Colonic mucosa (tissue), 4 donors: ENCODE results near the gene CTSD. TPM values are rescaled to one million over a fixed set of nuclear protein-coding genes. Genes with fewer than 3 reads are reported as not detected.

Source experiments
- DNase-seq: peaks from one replicate; pipeline ENCODE4 v3.0.0-alpha.2; 2020
- H3K27ac ChIP-seq: fragments of 200-600 bp; one replicate; pipeline ENCODE4 v1.8.0; 2021
- H3K27me3 ChIP-seq: fragments of 200-600 bp; one replicate; pipeline ENCODE4 v1.8.0; 2021
- H3K36me3 ChIP-seq: fragments of 200-600 bp; one replicate; pipeline ENCODE4 v1.8.0; 2021
- H3K4me1 ChIP-seq: fragments of 200-600 bp; one replicate; pipeline ENCODE4 v1.8.0; 2021; ENCODE audit warnings: mild to moderate bottlenecking
- H3K4me3 ChIP-seq: fragments of 200-600 bp; one replicate; pipeline ENCODE4 v1.8.0; 2021
- H3K9ac ChIP-seq, 2 donors: one replicate each; pipeline ENCODE4 v1.7.0; 2013; ENCODE audit warnings: control low read depth in 2 of 2, low read depth in 2 of 2, low read length in 2 of 2
- H3K9me3 ChIP-seq: fragments of 200-600 bp; one replicate; pipeline ENCODE4 v1.8.0; 2021
- intact Hi-C: fragments of 100-400 bp; cut with DNase I; formaldehyde crosslinking; loops from one replicate; pipeline ENCODE4 v1.14.1; 2022
- total RNA-seq, 2 donors: library from RNA; stranded (reverse); fragmentation: NEBNext Ultra II Directional in 1 of 2; extraction: Animal tissue kit (Norgen Biotek cat#: 25700) in 1 of 2; gene quantifications; one replicate each; pipeline ENCODE4 v1.2.1, GENCODE V29; 2021
- TF ChIP-seq, protein P1 (sequence below): fragments of 200-600 bp; IDR thresholded peaks from one replicate; pipeline ENCODE4 v1.8.0; 2022; ENCODE audit warnings: antibody characterized with exemption, mild to moderate bottlenecking
- donor health status: healthy.
- donor health status: DM: no; HTN: no; CAD: no.
- donor health status: DM: no; HTN: no; CAD: no.

CTSD gene
- total RNA-seq, 2 donors from 2014 or later = 633 to 887 TPM

DNA sequence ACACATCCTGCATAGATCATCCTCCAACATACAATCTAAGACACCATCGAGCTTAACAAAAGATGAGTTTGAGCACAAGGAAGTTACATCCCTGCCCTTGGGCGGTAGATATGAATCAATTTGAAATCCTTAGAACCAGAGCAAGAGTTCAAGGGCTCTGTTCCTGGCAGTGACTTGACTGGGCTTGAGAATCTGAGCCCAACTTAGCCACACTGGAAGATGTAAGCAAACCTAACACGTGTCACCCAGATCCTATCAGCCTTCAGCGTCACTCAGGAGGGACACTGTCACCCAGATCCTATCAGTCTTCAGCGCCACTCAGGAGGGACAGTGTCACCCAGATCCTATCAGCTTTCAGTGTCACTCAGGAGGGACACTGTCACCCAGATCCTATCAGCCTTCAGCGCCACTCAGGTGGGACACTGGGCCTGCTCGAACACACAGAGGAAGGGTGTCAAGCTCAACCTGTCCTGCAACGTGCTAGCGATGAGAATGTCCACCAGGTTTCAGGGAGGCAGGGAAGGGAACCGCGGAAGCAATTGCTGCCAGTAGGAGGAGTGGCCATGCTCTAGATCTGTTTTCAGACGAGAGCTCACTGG lies 32.8 kb upstream of the CTSD start:
- H3K27ac ChIP-seq = no peak overlapping the region
- peaks cover 3% of the 10 kb centered on the region for H3K4me1 ChIP-seq
- no peak overlapping the region for H3K4me3 ChIP-seq
- H3K9ac ChIP-seq = no peak overlapping the region
- no peaks in the 10 kb centered on the region for H3K27me3 ChIP-seq
- no peaks in the 10 kb centered on the region for H3K9me3 ChIP-seq
- no peak for DNase-seq
- no peaks in the 10 kb centered on the region for H3K36me3 ChIP-seq
- intact Hi-C loops = no loop called here
- TF ChIP-seq, protein P1, sequence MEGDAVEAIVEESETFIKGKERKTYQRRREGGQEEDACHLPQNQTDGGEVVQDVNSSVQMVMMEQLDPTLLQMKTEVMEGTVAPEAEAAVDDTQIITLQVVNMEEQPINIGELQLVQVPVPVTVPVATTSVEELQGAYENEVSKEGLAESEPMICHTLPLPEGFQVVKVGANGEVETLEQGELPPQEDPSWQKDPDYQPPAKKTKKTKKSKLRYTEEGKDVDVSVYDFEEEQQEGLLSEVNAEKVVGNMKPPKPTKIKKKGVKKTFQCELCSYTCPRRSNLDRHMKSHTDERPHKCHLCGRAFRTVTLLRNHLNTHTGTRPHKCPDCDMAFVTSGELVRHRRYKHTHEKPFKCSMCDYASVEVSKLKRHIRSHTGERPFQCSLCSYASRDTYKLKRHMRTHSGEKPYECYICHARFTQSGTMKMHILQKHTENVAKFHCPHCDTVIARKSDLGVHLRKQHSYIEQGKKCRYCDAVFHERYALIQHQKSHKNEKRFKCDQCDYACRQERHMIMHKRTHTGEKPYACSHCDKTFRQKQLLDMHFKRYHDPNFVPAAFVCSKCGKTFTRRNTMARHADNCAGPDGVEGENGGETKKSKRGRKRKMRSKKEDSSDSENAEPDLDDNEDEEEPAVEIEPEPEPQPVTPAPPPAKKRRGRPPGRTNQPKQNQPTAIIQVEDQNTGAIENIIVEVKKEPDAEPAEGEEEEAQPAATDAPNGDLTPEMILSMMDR = no peak

DNA sequence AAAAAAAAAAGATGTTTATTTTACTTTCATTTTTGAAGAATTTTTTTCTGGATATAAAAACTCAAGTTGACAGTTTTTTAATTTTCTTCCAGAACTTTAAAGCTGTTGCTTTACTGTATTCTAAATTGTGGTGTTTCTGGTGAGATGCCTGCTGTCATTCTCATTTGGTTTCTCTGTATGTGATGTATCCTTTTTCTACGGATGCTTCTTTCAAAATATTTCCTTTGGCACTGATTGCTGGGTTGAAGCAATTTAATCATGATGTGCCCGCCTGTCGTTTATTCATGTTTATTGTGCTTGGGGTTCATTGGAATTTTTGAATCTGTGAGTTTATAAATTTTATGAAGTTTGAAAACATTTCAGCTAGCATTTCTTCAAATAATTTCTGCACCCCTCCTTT lies 29.4 kb upstream of the CTSD start:
- H3K27me3 ChIP-seq = no peaks in the 10 kb centered on the region
- intact Hi-C loops = no loop called here

DNA sequence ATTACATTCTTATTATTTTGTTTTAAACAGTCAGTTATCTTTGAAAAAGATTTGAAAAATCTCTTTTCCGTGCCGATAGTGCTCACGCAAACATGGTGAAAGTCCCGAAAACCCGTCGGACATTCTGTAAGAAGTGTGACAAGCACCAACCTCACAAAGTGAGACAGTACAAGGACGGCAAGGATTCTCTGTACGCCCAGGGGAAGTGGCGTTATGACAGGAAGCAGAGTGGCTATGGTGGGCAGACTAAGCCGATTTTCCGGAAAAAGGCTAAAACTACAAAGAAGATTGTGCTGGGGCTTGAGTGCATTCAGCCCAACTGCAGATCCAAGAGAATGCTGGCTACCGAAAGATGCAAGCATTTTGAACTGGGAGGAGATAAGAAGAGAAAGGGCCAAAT lies 28.7 kb upstream of the CTSD start:
- Histone ChIP-seq H3K9ac (no peak overlapping the region), H3K4me1 (peaks cover 3% of the 10 kb centered on the region), H3K9me3 (no peaks in the 10 kb centered on the region), H3K27ac (no peak overlapping the region), H3K36me3 (no peaks in the 10 kb centered on the region), H3K4me3 (no peak overlapping the region), H3K27me3 (no peaks in the 10 kb centered on the region)
- TF ChIP-seq, protein P1 = no peak
- DNase-seq = no peak
- intact Hi-C loops = no loop called here

More for the DNA sequence above, 29.4 kb upstream of the CTSD start:
- no peak for DNase-seq
- Histone ChIP-seq H3K4me1 (peaks cover 3% of the 10 kb centered on the region), H3K36me3 (no peaks in the 10 kb centered on the region), H3K4me3 (no peak overlapping the region), H3K27ac (no peak overlapping the region), H3K9ac (no peak overlapping the region), H3K9me3 (no peaks in the 10 kb centered on the region)
- TF ChIP-seq, protein P1 = no peak

DNA sequence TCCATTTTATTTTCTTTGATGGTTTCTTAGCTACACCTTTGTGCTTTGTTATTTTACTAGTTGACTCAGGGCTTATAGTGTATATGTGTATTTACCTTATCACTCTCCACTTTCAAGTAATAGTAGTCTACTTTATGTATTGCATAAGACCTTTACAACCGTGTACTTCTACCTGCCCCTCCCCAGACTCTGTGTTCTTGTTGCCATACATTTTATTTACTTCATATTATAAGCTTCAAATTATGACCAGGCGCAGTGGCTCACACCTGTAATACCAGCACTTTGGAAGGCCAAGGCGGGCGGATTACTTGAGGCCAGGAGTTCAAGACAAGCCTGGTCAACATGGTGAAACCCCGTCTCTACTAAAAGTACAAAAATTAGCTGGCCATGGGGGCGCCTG lies 28.2 kb upstream of the CTSD start:
- peaks cover 3% of the 10 kb centered on the region for H3K4me1 ChIP-seq
- no peaks in the 10 kb centered on the region for H3K36me3 ChIP-seq
- no peak overlapping the region for H3K4me3 ChIP-seq
- no peaks in the 10 kb centered on the region for H3K9me3 ChIP-seq
- H3K9ac ChIP-seq = no peak overlapping the region
- TF ChIP-seq, protein P1 = no peak
- DNase-seq = no peak
- H3K27ac ChIP-seq = no peak overlapping the region
- H3K27me3 ChIP-seq = no peaks in the 10 kb centered on the region
- intact Hi-C loops = no loop called here

DNA sequence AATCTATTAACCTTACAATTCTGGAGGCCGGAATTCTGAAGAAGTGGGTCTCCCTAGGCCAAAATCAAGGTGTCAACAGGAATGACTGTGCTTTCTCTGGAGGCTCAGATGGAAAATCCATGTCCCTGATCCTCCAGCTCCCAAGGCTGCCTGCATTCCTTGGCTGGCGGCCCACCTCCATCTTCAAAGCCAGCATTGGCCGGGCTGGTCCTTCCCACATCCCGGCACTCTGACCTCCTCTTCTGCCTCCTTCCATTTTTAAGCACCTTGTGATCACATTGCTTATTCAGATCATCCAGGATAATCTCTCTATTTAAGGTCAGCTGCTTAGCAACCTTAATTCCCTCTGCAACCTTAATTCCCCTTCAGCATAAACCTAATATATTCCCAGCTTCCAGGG lies 22.7 kb upstream of the CTSD start:
- intact Hi-C loops = no loop called here
- no peaks in the 10 kb centered on the region for H3K9me3 ChIP-seq
- no peak overlapping the region for H3K4me3 ChIP-seq
- H3K4me1 ChIP-seq = no peaks in the 10 kb centered on the region
- TF ChIP-seq, protein P1 = no peak
- H3K27me3 ChIP-seq = no peaks in the 10 kb centered on the region
- H3K27ac ChIP-seq = no peak overlapping the region
- no peaks in the 10 kb centered on the region for H3K36me3 ChIP-seq
- no peak overlapping the region for H3K9ac ChIP-seq
- DNase-seq = no peak
